ENCODE measurements around the gene FCMR. TPM values are rescaled to one million over a fixed set of nuclear protein-coding genes. Genes with fewer than 3 reads are reported as not detected.

Gene FCMR
- total and polyA plus RNA-seq, 9 of the 15 experiments (the other 6 are each of a cell fraction or from before 2014, with no cell fraction given): 0.11 to 0.82 (median 0.20) TPM; not detected in 5

DNA sequence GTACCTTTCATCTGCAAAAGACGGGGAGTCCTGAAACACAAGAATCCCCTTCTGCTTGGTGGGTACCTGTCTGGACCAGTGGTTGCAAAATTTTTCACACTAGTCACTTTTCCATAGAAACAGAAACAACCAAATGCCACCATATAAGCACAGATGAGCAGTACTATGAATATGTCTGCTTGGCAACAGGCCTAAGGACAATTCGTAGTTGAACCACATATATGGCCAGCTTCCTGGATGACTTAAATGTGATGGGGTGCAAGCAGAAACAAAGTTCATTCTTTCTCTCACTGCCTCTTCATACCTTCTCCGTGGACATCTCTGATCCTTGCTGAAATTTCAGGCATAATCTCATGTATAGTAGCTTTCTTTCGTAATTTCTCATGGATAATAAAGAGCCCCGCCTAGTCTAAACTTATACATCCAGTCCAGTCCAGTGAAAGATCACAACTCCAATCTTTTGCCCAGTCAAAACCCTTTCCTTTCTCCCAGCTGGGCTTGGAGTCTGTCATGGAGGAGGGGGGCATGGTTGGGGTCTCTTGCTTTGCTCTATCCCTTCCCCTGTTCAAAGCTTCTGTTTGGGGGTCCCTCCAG is 41.5 kb upstream of the FCMR start:
- POLR2A ChIA-PET: interaction anchor here (1.9 kb wide), 1 partner anchor 18 kb away, joined by 6 read pairs; no protein-coding TSS in a partner anchor
- Histone ChIP-seq H2AFZ (ENCODE audit: low read depth, low read length) (no peak overlapping the region), H3K9me3 (replicated peaks; ENCODE audit: control insufficient read depth, insufficient read depth, low read depth, low read length) (no peaks in the 10 kb centered on the region), H4K20me1 (replicated peaks; ENCODE audit: control insufficient read depth, insufficient read depth, low read length) (no peaks in the 10 kb centered on the region), H3K9ac (ENCODE audit: insufficient read depth in 1 of 2, low read depth in 2 of 2, low read length in 2 of 2) (no peak overlapping the region), H3K27me3 (ENCODE audit: control insufficient read depth in 2 of 2, insufficient read depth in 2 of 2, low read length in 2 of 2) (no peaks in the 10 kb centered on the region), H3K4me2 (ENCODE audit: insufficient read depth, low read length) (no peak overlapping the region), H3K27ac (ENCODE audit: extremely low read depth, low read depth, low read length) (no peak overlapping the region), H3K79me2 (ENCODE audit: control insufficient read depth, insufficient read depth, low read length) (no peaks in the 10 kb centered on the region), H3K4me1 (replicated peaks in 1 of 2; ENCODE audit: control insufficient read depth in 2 of 2, insufficient read depth in 2 of 2, low read length in 2 of 2) (peaks cover 3 to 5% of the 10 kb centered on the region in 2 experiments; a peak in 3 of 5 replicates), H3K9me1 (ENCODE audit: control insufficient read depth, insufficient read depth, low read length) (no peaks in the 10 kb centered on the region), H3K4me3 (no peak overlapping the region), H3K36me3 (ENCODE audit: control insufficient read depth, insufficient read depth, low read length) (no peaks in the 10 kb centered on the region)
- in situ Hi-C loops (cut with MboI): no loop called here
- BruUV-seq (replicated peaks): no TSS peak
- CTCF ChIA-PET (ENCODE audit: low intra/inter-chr PET ratio): no interaction called here
- intact Hi-C loops (cut with micrococcal nuclease): no loop called here
- DNase-seq (ENCODE audit: extremely low read depth in 1 of 4, low spot score in 3 of 4) (no peak), ATAC-seq (no peak), FAIRE-seq (no peak)
- 56% methylated on average over 5 of the region's 5 CpGs for WGBS (ENCODE audit: insufficient coverage, low coverage, missing lambda C conversion rate)
- TF ChIP-seq TEAD4 (IDR thresholded peaks at IDR 0.05; ENCODE audit: low read length) (no peak), TEAD4 (CRISPR knock-in tag; IDR thresholded peaks at IDR 0.05; ENCODE audit: borderline replicate concordance) (no peak), NR2C1 (IDR thresholded peaks at IDR 0.05) (no peak), NR2C1 (tag; IDR thresholded peaks at IDR 0.05) (no peak), ZNF766 (CRISPR knock-in tag; conservative IDR thresholded peaks at IDR 0.05) (no peak), DIDO1 (tag; IDR thresholded peaks at IDR 0.05; ENCODE audit: low read depth) (no peak), NELFE (IDR thresholded peaks at IDR 0.05; ENCODE audit: insufficient read depth, insufficient read length) (no peak), MBD2 (IDR thresholded peaks at IDR 0.05; ENCODE audit: borderline replicate concordance, low read depth) (no peak), ZNF512 (tag; IDR thresholded peaks at IDR 0.05) (no peak), ZNF318 (IDR thresholded peaks at IDR 0.05; ENCODE audit: borderline replicate concordance in 1 of 2, low read depth in 1 of 2) (no peak)
- TF ChIP-seq, protein P1, sequence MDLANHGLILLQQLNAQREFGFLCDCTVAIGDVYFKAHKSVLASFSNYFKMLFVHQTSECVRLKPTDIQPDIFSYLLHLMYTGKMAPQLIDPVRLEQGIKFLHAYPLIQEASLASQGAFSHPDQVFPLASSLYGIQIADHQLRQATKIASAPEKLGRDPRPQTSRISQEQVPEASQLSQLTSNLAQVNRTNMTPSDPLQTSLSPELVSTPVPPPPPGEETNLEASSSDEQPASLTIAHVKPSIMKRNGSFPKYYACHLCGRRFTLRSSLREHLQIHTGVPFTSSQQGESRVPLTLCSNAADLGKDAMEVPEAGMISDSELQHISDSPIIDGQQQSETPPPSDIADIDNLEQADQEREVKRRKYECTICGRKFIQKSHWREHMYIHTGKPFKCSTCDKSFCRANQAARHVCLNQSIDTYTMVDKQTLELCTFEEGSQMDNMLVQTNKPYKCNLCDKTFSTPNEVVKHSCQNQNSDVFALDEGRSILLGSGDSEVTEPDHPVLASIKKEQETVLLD (IDR thresholded peaks at IDR 0.05): no peak

Measured in K562 (cell line).